ENCODE data around the gene CLK3. TPM values are rescaled to one million over a fixed set of nuclear protein-coding genes. Genes with fewer than 3 reads are reported as not detected.

Gene CLK3
- total and polyA plus RNA-seq, 4 experiments from 2014 or later: 59.1 to 167 (median 128) TPM

GRCh38 chr15:74599156-74599555 lies 16.5 kb upstream of the CLK3 start:
- peaks cover 11 to 25% of the 10 kb centered on the region in 2 donors for H3K36me3 Mint-ChIP-seq
- peaks cover 3% of the 10 kb centered on the region for H3K36me3 ChIP-seq (ENCODE audit: insufficient read depth, low read length)
- H3K9me3 Mint-ChIP-seq: peaks cover 0 to 3% (median 0%) of the 10 kb centered on the region in 8 donors
- H3K27me3 Mint-ChIP-seq: no peaks in the 10 kb centered on the region
- intact Hi-C loops (cut with micrococcal nuclease): loop anchor here (5.0 kb wide), 1 partner anchor 57 kb away; the partner anchor contains the start of gene ARID3B
- ChIA-PET POLR2A (ENCODE audit: partially characterized antibody) (interaction anchor here (0.6 to 5.0 kb wide), 7 partner anchors 11 to 852 kb away, joined by 3 to 61 read pairs (median 5); partner anchors contain the start of genes ARID3B, CLK3, SIN3A and UBL7), CTCF (ENCODE audit: partially characterized antibody) (interaction anchor here (0.9 to 2.0 kb wide), 4 partner anchors 16 to 172 kb away, joined by 3 to 6 read pairs (median 3); partner anchors contain the start of gene CLK3)
- DNase-seq: no peak
- H3K27ac Mint-ChIP-seq: peak overlapping the region; percentile 88 to 100 (median 99)
- H3K4me1 Mint-ChIP-seq: peaks cover 7 to 25% (median 16%) of the 10 kb centered on the region in 4 donors
- H3K4me1 ChIP-seq (ENCODE audit: insufficient read depth, low read length): peaks cover 14% of the 10 kb centered on the region
- no peaks in the 10 kb centered on the region for H3K27me3 ChIP-seq (ENCODE audit: insufficient read depth, low read length)
- no peaks in the 10 kb centered on the region for H3K9me3 ChIP-seq (ENCODE audit: control insufficient read depth in 1 of 2, low read length in 2 of 2)
- peak overlapping the region; percentile 67 to 76 for H3K4me3 ChIP-seq (ENCODE audit: low read length in 2 of 2)
- H3K4me3 Mint-ChIP-seq: peak overlapping the region; percentile 93 to 100 (median 100)
- H3K27ac ChIP-seq (ENCODE audit: low read depth, low read length): peak overlapping the region; percentile 82

DNA sequence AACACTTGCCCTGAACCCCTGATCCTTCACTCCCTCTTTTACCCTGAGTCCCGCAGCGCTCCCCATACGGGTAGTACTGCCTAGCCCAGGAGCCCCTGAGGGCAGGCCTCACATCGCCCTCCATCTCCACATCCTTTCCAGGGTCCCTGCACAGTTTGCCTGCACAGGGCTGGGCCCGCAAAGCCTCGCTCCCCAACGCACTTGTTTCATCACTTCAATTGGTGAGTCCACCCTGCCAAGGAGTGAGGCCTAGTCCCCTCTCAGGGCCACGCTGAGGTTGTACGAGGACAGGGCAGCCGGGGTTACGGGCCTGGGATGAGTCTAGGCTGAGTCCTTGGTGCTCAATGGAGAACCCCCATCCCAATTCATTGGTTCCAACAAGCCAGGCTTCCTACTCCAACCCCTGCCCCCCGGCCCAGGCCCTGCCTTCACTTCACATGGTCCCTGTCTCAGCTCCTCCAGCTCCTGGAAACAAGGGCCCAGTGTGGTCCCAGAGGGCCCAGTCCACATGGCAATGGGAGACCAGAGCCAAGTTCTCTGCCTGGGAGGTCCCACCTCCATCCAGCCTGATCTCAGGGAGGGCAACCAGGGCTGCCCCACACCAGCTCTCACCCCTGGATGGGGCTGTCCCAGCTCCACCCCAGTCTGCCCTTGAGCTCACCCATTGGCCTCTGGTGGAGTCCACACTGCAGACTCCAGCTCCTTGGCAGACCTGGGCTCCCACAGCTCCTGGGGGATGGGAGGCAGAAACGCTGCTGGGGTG lies 12.4 kb upstream of the CLK3 start:
- Histone ChIP-seq H3K27me3 (ENCODE audit: insufficient read depth, low read length) (no peaks in the 10 kb centered on the region), H3K9me3 (ENCODE audit: control insufficient read depth in 1 of 2, low read length in 2 of 2) (no peaks in the 10 kb centered on the region), H3K27ac (ENCODE audit: low read depth, low read length) (no peak overlapping the region), H3K4me3 (ENCODE audit: low read length in 2 of 2) (no peak overlapping the region), H3K36me3 (ENCODE audit: insufficient read depth, low read length) (no peaks in the 10 kb centered on the region), H3K4me1 (ENCODE audit: insufficient read depth, low read length) (peaks cover 9% of the 10 kb centered on the region)
- peaks cover 4 to 19% (median 11%) of the 10 kb centered on the region in 4 donors for H3K4me1 Mint-ChIP-seq
- H3K27me3 Mint-ChIP-seq: no peaks in the 10 kb centered on the region
- CTCF ChIA-PET (ENCODE audit: partially characterized antibody): interaction anchor here (1.5 to 1.8 kb wide), 2 partner anchors 10 to 29 kb away, joined by 3 to 6 read pairs; no protein-coding TSS in a partner anchor
- H3K27ac Mint-ChIP-seq: no peak overlapping the region
- no peak overlapping the region for H3K4me3 Mint-ChIP-seq
- DNase-seq: peak in 1 of 5 donors; percentile 37
- peaks cover 0 to 3% (median 0%) of the 10 kb centered on the region in 8 donors for H3K9me3 Mint-ChIP-seq
- peaks cover 0 to 4% of the 10 kb centered on the region in 2 donors for H3K36me3 Mint-ChIP-seq
- POLR2A ChIA-PET (ENCODE audit: partially characterized antibody): interaction anchor here (1.0 to 2.2 kb wide), 3 partner anchors 9 to 61 kb away, joined by 3 to 14 read pairs (median 4); no protein-coding TSS in a partner anchor
- intact Hi-C loops (cut with micrococcal nuclease): no loop called here

DNA sequence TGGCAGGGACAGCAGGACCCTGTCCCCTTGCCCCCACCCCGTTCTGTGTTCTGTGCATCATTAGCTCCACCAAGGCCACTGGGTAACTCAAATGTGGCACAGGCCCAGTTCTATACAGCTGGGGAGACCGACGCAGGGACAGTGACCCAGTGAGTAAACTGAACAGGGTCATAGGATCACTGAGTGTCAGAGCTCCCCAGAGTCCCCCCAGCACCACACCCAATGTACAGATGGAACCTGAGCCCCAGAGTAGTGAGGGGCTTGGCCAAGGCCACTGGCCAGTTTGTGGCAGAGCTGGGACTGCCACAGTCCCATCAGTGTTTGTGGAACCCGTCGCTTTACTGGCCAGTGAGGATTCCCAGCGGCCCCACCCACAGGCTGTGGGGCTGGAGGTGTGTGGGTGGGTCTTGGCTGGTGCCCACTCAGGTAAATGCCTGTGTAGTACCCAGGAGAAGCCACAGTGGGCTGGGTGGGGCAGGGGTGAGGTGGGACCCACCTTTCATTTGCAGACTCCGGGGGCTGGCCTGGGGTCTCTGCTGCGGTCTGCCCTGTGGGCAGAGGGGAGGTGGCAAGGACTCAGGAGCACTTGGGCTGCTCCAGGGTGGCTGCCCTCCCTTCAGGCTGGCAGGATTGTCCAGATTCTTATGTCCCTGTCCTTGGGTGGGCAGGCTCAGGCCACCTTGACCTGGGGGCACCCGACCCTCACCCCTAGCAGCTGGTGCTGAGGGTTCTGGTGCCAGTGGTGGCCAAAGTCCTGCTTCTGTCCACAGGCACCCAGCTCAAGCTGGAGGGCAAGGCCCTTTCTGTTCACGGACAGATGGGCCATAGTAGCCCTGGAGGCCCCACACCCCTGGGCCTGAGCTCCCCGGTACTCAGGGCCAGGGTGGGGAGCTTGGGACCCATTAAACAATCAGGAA lies 11.6 kb upstream of the CLK3 start:
- no peak overlapping the region for H3K4me3 ChIP-seq (ENCODE audit: low read length in 2 of 2)
- Mint-ChIP-seq H3K9me3 (no peaks in the 10 kb centered on the region), H3K27me3 (no peaks in the 10 kb centered on the region), H3K4me1 (peaks cover 1 to 11% (median 4%) of the 10 kb centered on the region in 4 donors), H3K4me3 (no peak overlapping the region), H3K36me3 (no peaks in the 10 kb centered on the region), H3K27ac (no peak overlapping the region)
- H3K9me3 ChIP-seq (ENCODE audit: control insufficient read depth in 1 of 2, low read length in 2 of 2): no peaks in the 10 kb centered on the region
- no peaks in the 10 kb centered on the region for H3K36me3 ChIP-seq (ENCODE audit: insufficient read depth, low read length)
- CTCF ChIA-PET (ENCODE audit: partially characterized antibody): interaction anchor here (1.5 to 1.8 kb wide), 2 partner anchors 9 to 28 kb away, joined by 3 to 6 read pairs; no protein-coding TSS in a partner anchor
- no peak overlapping the region for H3K27ac ChIP-seq (ENCODE audit: low read depth, low read length)
- peaks cover 5% of the 10 kb centered on the region for H3K4me1 ChIP-seq (ENCODE audit: insufficient read depth, low read length)
- intact Hi-C loops (cut with micrococcal nuclease): no loop called here
- DNase-seq: peak in 1 of 5 donors; percentile 13
- POLR2A ChIA-PET (ENCODE audit: partially characterized antibody): interaction anchor here (1.0 to 2.2 kb wide), 2 partner anchors 10 to 62 kb away, joined by 3 to 14 read pairs; no protein-coding TSS in a partner anchor
- no peaks in the 10 kb centered on the region for H3K27me3 ChIP-seq (ENCODE audit: insufficient read depth, low read length)

DNA sequence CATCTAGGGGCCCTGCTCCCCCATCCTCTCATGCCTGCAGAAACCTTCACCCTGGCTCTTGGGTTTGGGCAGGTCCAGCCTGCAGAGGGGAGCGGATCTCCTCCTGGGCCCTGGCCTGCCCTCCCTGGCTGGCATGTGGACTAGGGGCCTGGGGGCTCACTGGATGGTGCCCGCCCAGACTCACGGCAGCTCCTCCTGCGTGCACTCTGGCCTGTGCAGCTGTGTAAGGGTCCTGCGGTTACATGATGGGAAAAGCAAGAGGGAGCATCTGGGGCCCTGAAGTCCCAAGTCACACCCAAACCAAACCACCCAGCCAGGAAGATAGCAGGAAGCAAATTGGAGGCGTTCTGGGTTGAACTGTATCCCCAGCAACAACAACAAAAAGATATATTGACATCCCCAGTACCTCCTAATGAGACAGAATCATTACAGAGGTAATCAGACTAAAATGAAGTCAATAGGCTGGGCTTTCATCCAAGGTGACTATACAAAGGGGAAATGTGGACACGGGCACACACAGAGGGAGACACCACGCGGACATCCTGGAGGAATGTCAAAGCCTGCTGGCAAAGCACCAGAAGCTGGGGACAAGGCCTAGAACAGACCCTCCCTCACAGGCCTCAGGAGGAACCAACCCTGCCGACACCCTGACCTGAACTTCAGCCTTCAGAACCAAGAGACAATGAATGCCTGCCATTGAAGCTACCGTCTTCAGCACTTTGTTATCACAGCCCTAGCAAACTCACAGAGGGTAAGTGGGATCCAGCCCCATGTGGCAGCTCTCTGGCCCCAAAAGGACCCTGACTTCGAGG lies 10.4 kb upstream of the CLK3 start:
- Mint-ChIP-seq H3K27ac (peak overlapping the region in 2 of 7 donors; percentile 35 to 36), H3K27me3 (no peaks in the 10 kb centered on the region), H3K9me3 (no peaks in the 10 kb centered on the region), H3K36me3 (no peaks in the 10 kb centered on the region), H3K4me1 (peaks cover 0 to 5% (median 2%) of the 10 kb centered on the region in 4 donors), H3K4me3 (no peak overlapping the region)
- CTCF ChIA-PET (ENCODE audit: partially characterized antibody): no interaction called here
- intact Hi-C loops (cut with micrococcal nuclease): no loop called here
- H3K27ac ChIP-seq (ENCODE audit: low read depth, low read length): no peak overlapping the region
- H3K27me3 ChIP-seq (ENCODE audit: insufficient read depth, low read length): no peaks in the 10 kb centered on the region
- no peak overlapping the region for H3K4me3 ChIP-seq (ENCODE audit: low read length in 2 of 2)
- no peaks in the 10 kb centered on the region for H3K9me3 ChIP-seq (ENCODE audit: control insufficient read depth in 1 of 2, low read length in 2 of 2)
- POLR2A ChIA-PET (ENCODE audit: partially characterized antibody): interaction anchor here (2.2 kb wide), 1 partner anchor 9 kb away, joined by 14 read pairs; no protein-coding TSS in a partner anchor
- H3K4me1 ChIP-seq (ENCODE audit: insufficient read depth, low read length): no peaks in the 10 kb centered on the region
- no peaks in the 10 kb centered on the region for H3K36me3 ChIP-seq (ENCODE audit: insufficient read depth, low read length)
- DNase-seq: peak in 1 of 5 donors; percentile 19

GRCh38 chr15:74605795-74606150 lies 9.9 kb upstream of the CLK3 start:
- ChIA-PET CTCF (ENCODE audit: partially characterized antibody) (no interaction called here), POLR2A (ENCODE audit: partially characterized antibody) (no interaction called here)
- H3K27ac ChIP-seq (ENCODE audit: low read depth, low read length): no peak overlapping the region

GRCh38 chr15:74608786-74609185 lies 6.8 kb upstream of the CLK3 start:
- no peaks in the 10 kb centered on the region for H3K9me3 ChIP-seq (ENCODE audit: control insufficient read depth in 1 of 2, low read length in 2 of 2)
- no peaks in the 10 kb centered on the region for H3K36me3 ChIP-seq (ENCODE audit: insufficient read depth, low read length)
- H3K27me3 ChIP-seq (ENCODE audit: insufficient read depth, low read length): no peaks in the 10 kb centered on the region
- no peaks in the 10 kb centered on the region for H3K36me3 Mint-ChIP-seq
- H3K4me3 Mint-ChIP-seq: no peak overlapping the region
- peaks cover 0 to 9% (median 5%) of the 10 kb centered on the region in 4 donors for H3K4me1 Mint-ChIP-seq
- H3K9me3 Mint-ChIP-seq: no peaks in the 10 kb centered on the region
- ChIA-PET POLR2A (ENCODE audit: partially characterized antibody) (interaction anchor here (1.5 kb wide), 1 partner anchor 11 kb away, joined by 4 read pairs; no protein-coding TSS in a partner anchor), CTCF (ENCODE audit: partially characterized antibody) (interaction anchor here (1.7 kb wide), 1 partner anchor 13 kb away, joined by 3 read pairs; no protein-coding TSS in a partner anchor)
- H3K27ac Mint-ChIP-seq: no peak overlapping the region
- no peaks in the 10 kb centered on the region for H3K4me1 ChIP-seq (ENCODE audit: insufficient read depth, low read length)
- H3K4me3 ChIP-seq (ENCODE audit: low read length in 2 of 2): no peak overlapping the region
- no peak overlapping the region for H3K27ac ChIP-seq (ENCODE audit: low read depth, low read length)
- no peak for DNase-seq
- intact Hi-C loops (cut with micrococcal nuclease): no loop called here
- H3K27me3 Mint-ChIP-seq: no peaks in the 10 kb centered on the region

More at GRCh38 chr15:74605795-74606150, 9.9 kb upstream of the CLK3 start:
- intact Hi-C loops (cut with micrococcal nuclease): no loop called here
- DNase-seq: no peak
- Mint-ChIP-seq H3K9me3 (no peaks in the 10 kb centered on the region), H3K36me3 (no peaks in the 10 kb centered on the region), H3K27me3 (no peaks in the 10 kb centered on the region), H3K27ac (peak overlapping the region in 2 of 7 donors; percentile 7 to 25), H3K4me1 (peaks cover 0 to 2% (median under 1%) of the 10 kb centered on the region in 4 donors), H3K4me3 (no peak overlapping the region)
- Histone ChIP-seq H3K36me3 (ENCODE audit: insufficient read depth, low read length) (no peaks in the 10 kb centered on the region), H3K9me3 (ENCODE audit: control insufficient read depth in 1 of 2, low read length in 2 of 2) (no peaks in the 10 kb centered on the region), H3K27me3 (ENCODE audit: insufficient read depth, low read length) (no peaks in the 10 kb centered on the region), H3K4me3 (ENCODE audit: low read length in 2 of 2) (no peak overlapping the region), H3K4me1 (ENCODE audit: insufficient read depth, low read length) (no peaks in the 10 kb centered on the region)

All from CD4-positive, alpha-beta memory T cell (primary cell).